ENCODE results near the gene SBNO1. TPM values are rescaled to one million over a fixed set of nuclear protein-coding genes. Genes with fewer than 3 reads are reported as not detected.
"Not testable (repeated sequence)": the region's sequence is repeated elsewhere in the genome, so short reads cannot be mapped to it uniquely, and the experiment has no call there.

The SBNO1 gene
- polyA plus RNA-seq, 3 donors, result 26.8 to 35.0 (median 32.5) TPM

DNA sequence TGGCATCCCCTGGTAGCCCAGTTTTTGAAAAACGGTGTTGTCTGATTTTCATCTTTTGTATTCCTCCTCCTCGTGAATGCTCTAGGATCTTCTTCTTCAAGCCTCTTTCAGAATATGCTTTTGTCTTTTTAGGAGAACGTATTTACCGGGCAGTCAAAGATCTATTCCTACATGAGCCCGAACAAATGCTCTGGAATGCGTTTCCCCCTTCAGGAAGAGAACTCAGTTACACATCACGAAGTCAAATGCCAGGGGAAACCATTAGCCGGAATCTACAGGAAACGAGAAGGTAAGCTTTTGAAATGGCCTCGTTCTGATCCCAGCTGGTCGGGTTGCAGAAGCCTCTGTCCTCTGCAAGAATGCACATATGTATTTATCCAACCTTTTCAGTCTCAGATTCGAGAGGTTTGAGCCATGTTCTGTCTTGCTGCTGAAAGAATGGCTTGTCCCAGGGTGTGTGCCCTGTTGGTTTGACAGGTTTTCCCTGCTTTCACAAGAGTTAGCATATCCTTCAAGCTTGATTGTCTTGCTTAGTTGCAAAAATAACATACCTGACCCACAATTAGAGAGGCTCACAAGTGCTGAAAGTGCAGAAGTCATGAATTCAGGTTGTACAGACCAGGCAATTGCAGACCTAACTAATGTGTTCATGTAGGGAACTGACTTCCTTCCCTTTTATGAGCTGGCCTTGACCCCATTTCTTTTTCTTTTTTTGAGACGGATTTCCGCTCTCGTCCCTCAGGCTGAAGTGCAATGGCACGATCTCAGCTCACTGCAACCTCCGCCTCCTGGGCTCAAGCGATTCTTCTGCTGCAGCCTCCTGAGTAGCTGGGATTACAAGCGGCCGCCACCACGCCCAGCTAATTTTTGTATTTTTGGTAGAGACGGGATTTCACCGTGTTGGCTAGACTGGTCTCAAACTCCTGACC, 26.1 kb upstream of the SBNO1 start:
- no peak for DNase-seq

DNA sequence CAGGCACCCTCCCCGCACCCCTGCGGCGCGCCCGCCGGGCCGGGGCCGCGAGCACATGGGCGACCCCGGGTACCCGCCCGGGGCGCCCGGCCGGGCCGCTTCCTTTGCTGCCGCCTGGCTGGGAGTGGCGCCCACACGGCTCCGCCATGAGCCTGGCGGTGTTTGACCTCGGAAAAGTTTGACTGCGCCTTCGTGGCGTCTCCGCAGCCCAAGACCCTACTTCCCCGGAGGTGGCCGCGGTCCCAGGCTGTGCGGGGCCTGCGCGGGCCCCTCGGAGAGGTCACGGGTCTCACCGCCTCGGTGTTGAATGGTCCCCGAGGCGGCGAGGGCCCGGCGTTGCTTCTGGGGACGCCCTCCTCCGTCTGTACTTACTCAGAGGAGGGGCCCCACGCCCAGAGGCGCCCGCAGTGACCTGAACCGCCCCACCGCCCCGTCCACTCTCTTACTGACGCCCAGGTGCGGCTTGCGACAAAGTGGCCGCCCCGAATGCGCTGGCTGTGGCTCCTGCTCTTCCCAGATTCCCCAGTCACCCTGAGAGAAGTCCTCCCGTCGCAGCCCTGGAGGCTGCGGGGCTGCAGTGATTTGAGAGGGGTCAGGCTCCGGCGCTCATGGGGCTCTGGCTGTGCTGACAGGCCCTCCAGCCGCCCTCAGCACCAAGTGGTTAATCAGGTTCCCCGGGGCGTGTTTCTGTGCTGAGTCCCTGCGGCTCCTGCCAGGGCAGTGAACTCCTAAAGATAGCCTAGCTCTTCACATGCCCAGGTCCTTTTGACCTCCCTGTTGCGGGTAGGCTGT, 25.1 kb upstream of the SBNO1 start:
- no peak for DNase-seq

DNA sequence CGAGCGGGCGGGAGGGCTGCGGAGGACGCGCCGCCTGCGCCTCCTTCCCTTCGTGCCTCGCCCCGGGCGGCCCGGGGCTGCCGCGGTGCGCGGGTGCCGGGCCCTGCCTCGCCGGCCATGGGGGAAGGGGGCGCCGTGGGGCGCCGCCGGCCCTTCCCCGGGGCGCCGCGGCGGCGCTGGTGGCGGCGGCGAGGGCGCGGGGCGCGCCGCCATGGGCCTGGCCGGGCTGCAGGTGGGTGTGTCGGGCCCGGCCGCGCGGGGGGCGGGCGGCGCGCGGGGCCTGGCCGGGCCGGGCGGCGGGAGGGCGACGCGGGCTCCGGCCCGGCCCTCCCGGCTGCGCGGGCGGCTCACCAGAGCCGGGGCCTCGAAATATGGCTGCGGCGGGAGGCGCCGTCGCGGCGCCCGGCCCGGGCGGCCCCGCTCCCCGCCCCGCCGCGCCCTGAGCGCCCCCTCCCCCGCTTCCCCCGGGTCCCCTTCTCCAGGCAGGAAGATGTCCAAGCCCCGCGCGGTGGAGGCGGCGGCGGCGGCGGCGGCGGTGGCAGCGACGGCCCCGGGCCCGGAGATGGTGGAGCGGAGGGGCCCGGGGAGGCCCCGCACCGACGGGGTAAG, 24.4 kb upstream of the SBNO1 start:
- no peak for DNase-seq

DNA sequence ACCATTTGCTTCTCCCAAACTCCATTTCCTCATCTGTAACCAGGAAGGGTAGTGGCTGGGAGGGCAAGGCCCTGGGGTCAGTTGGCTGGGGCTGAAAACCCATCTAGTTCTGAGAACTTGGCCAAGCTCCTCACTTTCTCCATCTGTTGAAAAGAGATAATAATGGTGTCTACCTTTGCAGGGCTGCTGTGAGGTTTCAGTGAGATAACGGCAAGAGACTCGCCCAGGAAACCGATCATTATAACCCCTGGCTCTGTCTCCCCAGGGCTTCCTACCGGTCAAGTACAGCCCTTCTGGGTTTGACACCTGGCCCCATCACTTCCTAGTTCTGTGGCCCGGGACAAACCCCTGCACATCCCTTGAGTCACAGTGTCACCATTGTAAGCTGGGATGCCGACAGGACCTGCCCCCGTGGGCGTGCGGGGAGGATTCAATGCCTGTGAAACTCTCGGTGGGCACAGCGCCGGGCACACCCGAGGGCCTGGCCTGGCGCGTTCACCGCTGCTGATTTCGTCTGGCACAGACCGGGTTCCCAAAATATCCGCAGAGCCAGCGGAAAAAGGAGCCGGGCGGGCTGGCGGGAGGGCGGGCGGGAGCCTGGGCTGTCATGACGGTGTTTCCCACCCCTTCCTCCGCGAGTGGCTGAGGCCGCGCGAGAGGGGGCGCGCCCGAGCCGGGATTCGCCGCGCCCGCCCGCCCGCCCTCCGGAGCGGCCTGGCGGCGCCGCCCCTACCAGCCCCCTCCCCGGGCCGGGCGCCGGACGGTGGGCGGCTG, 23.7 kb upstream of the SBNO1 start:
- DNase-seq, result peak; percentile 76

DNA sequence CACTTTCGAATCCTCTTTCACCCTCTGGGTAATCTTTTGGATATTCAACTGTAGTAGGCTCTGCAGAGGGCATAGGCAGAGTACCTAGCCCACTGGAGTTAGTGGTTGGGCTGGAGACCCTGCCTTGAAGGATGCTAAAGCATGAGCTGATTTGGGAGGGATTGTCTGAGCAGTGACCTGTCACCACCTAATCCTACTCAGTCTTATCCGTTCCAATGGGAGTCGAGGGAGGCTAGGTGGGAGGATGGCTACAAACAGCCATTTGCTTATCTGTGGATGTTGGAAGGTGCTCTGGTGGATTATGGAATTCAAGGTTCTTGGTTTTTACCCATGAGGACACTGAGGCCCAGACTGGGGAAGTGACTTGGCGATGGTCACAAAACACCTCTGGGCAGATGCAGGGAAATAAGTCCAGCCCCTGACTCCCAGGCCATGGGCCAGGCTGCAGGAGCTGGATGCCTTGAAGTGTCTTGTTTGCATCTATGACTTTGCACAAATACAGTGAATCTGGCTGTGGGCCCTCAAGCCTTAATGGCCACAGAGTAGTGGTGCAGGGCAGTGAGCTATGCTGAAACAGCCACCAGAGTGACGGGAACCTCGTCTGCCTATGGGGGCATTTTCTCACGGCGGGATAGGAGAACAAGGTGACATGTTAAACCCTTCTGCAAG, 23.0 kb upstream of the SBNO1 start:
- DNase-seq, result no peak

DNA sequence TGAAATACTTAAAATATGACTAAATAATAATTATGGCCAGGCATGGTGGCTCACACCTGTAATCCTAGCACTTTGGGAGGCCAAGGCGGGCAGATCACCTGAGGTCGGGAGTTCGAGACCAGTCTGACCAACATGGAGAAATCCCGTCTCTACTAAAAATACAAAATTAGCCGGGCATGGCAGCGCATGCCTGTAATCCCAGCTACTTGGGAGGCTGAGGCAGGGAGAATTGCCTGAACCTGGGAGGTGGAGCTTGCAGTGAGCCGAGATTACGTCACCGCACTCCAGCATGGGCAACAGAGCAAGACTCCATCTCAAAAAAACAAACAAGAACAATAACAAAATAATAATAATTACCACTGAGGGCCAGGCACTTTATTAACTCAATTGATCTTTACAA, 20.9 kb upstream of the SBNO1 start:
- not testable (repeated sequence) for DNase-seq

DNA sequence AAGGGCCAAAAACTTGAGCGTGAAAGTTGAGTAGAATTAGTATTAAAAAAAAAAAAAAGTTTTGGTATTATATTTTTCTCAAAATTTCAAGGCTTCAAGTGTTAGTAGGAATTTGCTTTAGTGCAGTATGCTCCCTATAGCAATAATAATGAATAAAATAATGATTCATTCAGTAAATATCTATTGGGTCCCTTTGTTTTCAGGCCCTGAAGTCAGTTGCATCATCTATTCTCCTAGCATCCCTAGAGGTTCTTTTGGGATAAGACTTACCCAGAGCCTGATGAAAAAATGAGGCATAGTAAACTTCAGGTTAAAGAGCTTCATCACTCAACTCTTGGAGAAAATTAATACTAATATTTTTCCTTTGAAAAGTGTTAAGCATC, 20.3 kb upstream of the SBNO1 start:
- no peak for DNase-seq

DNA sequence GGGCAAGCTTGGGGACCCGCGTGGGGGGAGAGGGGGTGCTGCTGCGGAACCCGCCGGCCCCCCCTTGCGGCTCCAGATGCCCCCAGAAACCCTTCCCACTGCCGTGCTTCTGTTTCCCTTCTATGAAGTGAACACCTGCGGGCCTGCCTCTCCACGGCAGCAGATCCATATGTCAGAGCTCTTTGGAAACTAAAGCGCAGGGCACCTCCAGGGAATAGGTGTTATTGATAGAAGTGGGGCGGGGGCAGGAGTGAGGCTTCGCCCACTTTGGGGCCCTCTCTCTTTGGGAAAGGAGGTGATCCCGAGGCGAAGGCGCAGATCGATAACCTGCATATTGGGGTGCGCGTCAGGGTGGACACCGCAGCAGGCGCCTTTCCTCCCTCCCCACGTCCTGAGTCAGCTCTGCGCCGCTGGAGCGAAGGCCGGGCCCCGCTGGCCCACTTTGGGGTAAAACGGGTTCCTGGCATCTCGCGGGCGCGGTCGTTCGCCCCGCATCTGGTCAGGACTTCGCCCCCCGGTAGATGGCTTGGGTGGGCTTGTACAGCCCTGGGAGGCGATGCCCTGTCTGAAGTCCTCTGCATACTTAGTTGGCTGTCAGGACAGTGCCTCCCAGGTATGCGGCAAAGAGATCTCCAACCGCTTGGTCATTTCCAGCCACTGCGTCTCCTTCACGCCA, 19.8 kb upstream of the SBNO1 start:
- no peak for DNase-seq

DNA sequence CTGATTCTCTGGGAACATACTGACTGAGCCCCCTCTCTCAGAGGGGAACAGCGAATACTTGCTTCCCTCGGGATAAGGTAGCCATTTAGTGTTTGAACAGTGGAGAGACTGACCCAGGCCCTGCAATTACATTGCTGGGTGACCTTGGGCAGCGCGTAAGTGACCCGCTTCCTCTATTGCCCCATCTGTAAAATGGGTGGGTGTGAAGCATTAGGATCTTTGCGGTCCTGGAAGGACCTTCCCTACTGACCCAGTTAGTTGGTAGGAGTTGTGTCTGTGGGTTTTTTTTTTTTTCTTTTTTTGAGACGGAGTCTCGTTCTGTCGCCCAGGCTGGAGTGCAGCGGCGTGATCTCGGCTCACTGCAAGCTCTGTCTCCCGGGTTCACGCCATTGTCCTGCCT, 18.0 kb upstream of the SBNO1 start:
- no peak for DNase-seq

DNA sequence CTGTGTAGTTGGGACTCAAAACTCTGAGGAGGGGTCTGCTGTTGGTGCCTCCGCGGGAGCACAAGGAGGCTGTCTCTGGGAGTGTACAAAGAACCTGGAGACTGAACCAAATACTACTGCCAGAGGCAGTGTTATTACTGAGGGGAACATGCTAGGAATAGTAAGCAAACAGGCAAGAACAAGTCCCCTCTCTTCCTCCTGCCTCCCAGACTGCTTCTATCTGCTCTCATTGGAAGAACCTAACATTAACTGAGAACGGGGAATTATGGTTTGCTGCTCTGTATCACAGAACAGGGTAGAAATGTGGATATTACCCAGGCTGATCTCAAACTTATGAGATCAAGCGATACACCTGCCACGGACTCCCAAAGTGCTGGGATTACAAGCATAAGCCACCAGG, 14.7 kb upstream of the SBNO1 start:
- no peak for DNase-seq

DNA sequence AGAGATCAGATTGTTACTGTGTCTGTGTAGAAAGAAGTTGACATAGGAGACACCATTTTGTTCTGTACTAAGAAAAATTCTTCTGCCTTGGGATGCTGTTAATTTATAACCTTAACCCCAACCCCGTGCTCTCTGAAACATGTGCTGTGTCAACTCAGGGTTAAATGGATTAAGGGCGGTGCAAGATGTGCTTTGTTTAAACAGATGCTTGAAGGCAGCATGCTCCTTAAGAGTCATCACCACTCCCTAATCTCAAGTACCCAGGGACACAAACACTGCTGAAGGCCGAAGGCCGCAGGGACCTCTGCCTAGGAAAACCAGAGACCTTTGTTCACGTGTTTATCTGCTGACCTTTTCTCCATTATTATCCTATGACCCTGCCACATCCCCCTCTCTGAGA, 7.8 kb upstream of the SBNO1 start:
- DNase-seq, result not testable (repeated sequence)

DNA sequence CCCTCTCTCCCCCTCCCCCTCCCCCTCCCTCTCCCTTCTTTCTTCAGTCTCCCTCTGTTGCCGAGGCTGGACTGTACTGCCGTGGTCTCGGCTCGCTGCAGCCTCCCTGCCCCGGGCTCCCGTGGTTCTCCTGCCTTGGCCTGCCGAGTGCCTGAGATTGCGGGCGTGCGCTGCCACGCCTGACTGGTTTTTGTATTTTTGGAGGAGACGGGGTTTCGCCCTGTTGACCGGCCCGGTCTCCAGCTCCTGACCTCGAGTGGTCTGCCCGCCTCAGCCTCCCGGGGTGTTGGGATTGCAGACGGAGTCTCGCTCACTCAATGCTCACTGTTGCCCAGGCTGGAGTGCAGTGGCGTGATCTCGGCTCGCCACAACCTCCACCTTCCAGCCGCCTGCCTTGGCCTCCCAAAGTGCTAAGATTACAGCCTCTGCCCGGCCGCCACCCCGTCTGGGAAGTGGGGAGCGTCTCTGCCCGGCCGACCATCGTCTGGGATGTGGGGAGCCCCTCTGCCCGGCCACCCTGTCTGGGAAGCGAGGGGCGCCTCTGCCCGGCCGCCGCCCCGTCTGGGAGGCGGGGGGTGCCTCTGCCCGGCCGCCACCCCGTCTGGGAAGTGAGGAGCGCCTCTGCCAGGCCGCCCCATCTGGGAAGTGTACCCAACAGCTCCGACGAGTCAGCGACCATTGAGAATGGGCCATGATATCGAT, 7.2 kb upstream of the SBNO1 start:
- DNase-seq, result not testable (repeated sequence)

DNA sequence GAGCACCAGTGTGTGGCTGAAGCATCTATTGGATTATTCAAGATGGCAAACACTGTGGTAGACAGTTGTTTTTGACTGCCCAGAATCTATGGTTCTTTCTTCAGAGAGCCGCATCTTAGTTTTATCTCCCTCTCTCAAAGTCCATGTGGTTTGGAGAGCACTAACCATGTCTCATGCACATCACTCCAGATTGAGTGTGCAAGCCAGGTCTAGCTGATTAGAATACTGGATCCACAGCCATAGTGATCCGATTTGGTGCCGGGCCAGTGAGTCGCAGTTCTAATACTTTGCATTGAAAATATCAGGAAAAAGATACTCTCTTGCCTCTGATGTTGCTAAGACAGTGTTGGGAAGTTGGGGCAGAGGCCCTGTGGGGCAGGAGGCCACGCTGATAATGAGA, 4.6 kb upstream of the SBNO1 start:
- no peak for DNase-seq

DNA sequence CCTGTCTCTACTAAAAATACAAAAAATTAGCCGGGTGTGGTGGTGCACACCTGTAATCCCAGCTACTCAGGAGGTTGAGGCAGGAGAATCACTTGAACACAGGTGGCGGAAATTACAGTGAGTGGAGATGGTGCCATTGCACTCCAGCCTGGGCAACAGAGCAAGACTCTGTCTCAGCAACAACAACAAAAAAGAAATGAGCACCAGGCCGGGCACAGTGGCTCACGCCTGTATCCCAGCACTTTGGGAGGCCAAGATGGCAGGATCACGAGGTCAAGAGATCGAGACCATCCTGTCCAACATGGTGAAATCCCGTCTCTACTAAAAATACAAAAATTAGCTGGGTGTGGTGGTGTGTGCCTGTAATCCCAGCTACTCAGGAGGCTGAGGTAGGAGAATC, 3.8 kb upstream of the SBNO1 start:
- not testable (repeated sequence) for DNase-seq

DNA sequence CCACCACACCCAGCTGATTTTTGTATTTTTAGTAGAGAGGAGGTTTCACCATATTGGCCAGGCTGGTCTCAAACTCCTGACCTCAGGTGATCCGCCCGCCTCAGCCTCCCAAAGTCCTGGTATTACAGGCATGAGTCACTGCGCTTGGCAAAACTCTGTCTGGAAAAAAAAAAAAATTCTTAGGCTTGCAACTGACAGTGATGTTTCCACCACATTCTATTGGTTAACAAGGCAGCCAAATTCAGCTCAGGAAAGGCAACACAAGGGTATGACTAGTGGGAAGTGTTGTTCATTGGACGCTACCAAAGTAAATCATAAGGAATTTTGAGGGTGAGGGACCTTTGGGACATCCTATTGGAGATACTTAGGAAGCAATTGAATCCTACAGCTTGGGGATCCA, 2.9 kb upstream of the SBNO1 start:
- no peak for DNase-seq

DNA sequence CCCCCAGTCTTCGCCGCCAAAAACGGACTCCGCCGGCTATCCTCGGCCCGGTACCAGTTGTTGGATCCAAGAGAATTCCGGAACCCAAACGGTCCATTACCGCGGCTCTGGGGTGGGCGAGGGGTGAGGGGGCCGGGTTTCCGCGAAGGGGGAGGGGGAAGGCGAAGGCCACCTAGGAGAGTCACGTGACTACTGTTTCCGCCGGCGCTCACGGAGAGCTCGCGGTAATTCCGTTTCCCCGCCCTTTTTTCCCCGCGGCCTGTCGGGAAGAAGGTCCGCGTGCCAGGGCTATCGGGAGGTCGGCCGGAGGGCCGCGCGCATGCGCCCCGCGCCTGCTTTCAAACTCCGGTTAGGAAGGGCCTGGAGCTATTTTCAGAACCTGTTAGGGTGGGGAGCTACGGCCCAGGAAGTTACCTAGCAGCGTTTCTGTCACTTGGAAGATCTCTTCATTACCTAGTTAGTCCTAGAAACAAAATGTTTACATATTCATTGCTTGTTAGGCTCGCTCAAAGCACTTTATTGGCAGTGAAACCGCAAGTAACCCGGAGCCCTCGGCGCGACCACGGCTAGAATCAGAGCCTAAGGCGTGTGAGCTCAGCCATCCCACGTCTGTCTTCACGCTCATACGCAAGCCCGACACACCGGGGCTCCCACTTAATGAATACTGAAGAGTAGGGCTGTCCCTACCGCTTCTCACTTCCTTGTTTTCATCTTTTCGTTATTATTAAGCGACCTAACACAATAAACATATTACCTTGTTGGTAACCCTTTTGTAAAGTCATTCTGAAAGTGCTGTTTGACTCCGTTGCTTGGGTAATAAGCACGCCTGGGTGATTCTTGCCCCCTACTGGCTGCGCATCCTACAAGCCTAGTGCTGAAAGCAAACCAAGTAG, 624 bp upstream of the SBNO1 start:
- peak; percentile 99 for DNase-seq

DNA sequence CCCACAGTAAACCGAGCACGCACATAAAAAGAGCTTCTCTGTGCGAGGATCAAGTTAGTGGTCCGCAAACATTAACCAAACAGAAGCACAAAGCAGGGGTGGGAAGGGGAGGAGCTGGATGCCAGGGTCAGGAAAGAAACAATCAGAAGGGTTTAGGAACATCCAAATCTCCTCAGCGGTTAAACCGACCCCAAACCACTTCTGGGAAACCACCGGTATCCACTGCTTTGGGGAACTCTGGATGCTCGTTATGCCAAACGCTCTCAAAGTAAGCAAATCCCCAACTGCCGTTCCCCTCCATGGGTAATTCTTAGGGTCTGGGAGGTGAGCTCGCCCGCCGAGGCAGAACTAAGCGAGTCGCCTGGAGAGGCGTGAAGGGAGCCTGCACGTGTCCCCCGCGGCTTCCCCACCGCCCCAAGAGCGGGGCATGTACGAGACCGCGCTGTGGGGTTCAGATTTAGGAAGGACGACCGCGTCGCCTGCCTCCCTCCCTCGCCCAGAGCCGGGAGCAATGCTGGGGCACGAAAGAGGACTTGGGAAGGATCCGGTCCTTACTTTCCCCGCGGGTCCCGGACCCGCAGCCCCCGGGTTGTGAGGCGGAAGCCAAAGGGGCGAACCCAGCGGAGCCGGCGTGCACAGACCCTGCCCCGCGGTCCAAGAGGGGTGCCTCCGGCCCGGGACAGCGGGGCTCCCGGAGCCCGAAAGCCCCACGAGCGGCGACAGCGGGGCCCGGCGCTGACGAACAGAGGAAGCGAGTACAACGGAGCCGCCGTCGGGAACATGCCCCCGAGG, 711 bp downstream of the SBNO1 start:
- peak; percentile 20 for DNase-seq

DNA sequence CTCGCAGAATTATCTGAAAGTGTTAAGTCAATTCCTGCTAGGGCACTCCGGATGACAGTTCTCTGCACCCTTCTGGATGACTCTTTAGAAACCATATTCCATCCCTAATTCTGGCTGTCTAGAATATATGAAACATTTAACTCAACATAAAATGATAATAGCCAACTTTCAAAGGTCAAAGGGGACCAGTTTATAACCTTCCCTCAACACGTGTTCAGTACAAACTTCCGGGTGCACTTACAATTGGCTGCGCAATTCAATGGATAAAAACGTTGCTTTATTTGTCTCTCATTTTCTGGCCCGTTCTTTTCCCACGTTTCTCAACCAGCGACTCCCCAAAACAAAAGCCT, 1.3 kb downstream of the SBNO1 start:
- DNase-seq, result peak; percentile 15
